HEK293 (cell line): ENCODE results near the gene CRP.

Experiments
- CTCF ChIA-PET: fragments of 350-600 bp; formaldehyde crosslinking; extraction: SDS; loops from one replicate; lab custom pipeline; 2021; ENCODE audit warnings: antibody characterized with exemption; lab: Yijun Ruan, JAX
- POLR2A ChIA-PET: fragments of 300-600 bp; formaldehyde crosslinking; extraction: SDS; loops from one replicate; lab custom pipeline; 2020; ENCODE audit warnings: antibody characterized with exemption, inconsistent platforms; lab: Yijun Ruan, JAX
- H3K27ac ChIP-seq: fragments of 200-500 bp; sonication (Bioruptor generic); 2 replicates; pipeline ENCODE4 v1.5.1; 2014; ENCODE audit warnings: low read depth, low read length, control low read depth, inconsistent platforms; ENCODE audit errors: extremely low read depth
- H3K36me3 ChIP-seq, 2 experiments: fragments of 200-500 bp in 1 of 2; sonication (Bioruptor generic) in 1 of 2; 1 replicate in 1 of 2; 2 replicates in 1 of 2; pipeline ENCODE4 v1.5.1; 2014 to 2017; ENCODE audit warnings: inconsistent platforms in 2 of 2, low read length in 2 of 2; ENCODE audit not compliant: control insufficient read depth in 2 of 2, insufficient read depth in 1 of 2
- H3K4me1 ChIP-seq: fragments of 200-500 bp; sonication (Bioruptor generic); 2 replicates; pipeline ENCODE4 v1.5.1; 2014; ENCODE audit warnings: mild to moderate bottlenecking, low read length, inconsistent platforms; ENCODE audit not compliant: control insufficient read depth, insufficient read depth
- H3K4me3 ChIP-seq: 2 replicates; pipeline ENCODE4 v1.5.1; 2011; ENCODE audit warnings: low read depth, mild to moderate bottlenecking, control low read depth, low read length, moderate library complexity
- H3K9me3 ChIP-seq: fragments of 200-500 bp; sonication (Bioruptor generic); 2 replicates; pipeline ENCODE4 v1.5.1; 2014; ENCODE audit warnings: low read depth, low read length, inconsistent platforms; ENCODE audit not compliant: control insufficient read depth, insufficient read depth
- GLIS1 ChIP-seq: fragments of 450-650 bp; formaldehyde crosslinking; IDR thresholded peaks from 2 replicates; pipeline ENCODE4 v1.5.1; 2016; ENCODE audit warnings: missing biosample characterization, missing genetic modification characterization
- OSR2 ChIP-seq: fragments of 450-650 bp; formaldehyde crosslinking; IDR thresholded peaks from 2 replicates; pipeline ENCODE4 v1.5.1; 2016; ENCODE audit warnings: missing biosample characterization, missing genetic modification characterization
- SALL2 ChIP-seq: fragments of 450-650 bp; formaldehyde crosslinking; IDR thresholded peaks from 2 replicates; pipeline ENCODE4 v1.5.0; 2017; ENCODE audit warnings: missing biosample characterization, mild to moderate bottlenecking, missing genetic modification characterization, borderline replicate concordance
- YY1 ChIP-seq: fragments of 450-650 bp; formaldehyde crosslinking; IDR thresholded peaks from 2 replicates; pipeline ENCODE4 v1.5.1; 2018; ENCODE audit warnings: missing biosample characterization, missing genetic modification characterization
- ZNF121 ChIP-seq: fragments of 450-650 bp; formaldehyde crosslinking; IDR thresholded peaks from 2 replicates; pipeline ENCODE4 v1.5.1; 2016; ENCODE audit warnings: missing biosample characterization, missing genetic modification characterization
- ZNF239 ChIP-seq: fragments of 450-650 bp; formaldehyde crosslinking; IDR thresholded peaks from 2 replicates; pipeline ENCODE4 v1.5.1; 2016; ENCODE audit warnings: missing biosample characterization, missing genetic modification characterization
- ZNF433 ChIP-seq: fragments of 450-650 bp; formaldehyde crosslinking; IDR thresholded peaks from 2 replicates; pipeline ENCODE4 v1.5.1; 2016; ENCODE audit warnings: missing biosample characterization, missing genetic modification characterization, low read depth
- ZNF501 ChIP-seq: fragments of 450-650 bp; formaldehyde crosslinking; IDR thresholded peaks from 2 replicates; pipeline ENCODE4 v1.5.1; 2016; ENCODE audit warnings: missing biosample characterization, missing genetic modification characterization
- ZNF529 ChIP-seq: fragments of 450-650 bp; formaldehyde crosslinking; IDR thresholded peaks from 2 replicates; pipeline ENCODE4 v1.5.1; 2017; ENCODE audit warnings: missing genetic modification characterization, missing biosample characterization; ENCODE audit not compliant: insufficient replicate concordance
- ZNF624 ChIP-seq: fragments of 450-650 bp; formaldehyde crosslinking; IDR thresholded peaks from 2 replicates; pipeline ENCODE4 v1.5.1; 2017; ENCODE audit warnings: missing biosample characterization, missing genetic modification characterization
- ZNF768 ChIP-seq: fragments of 450-650 bp; formaldehyde crosslinking; IDR thresholded peaks from 2 replicates; pipeline ENCODE4 v1.5.1; 2018; ENCODE audit warnings: missing biosample characterization, mild to moderate bottlenecking, missing genetic modification characterization
- ZSCAN30 ChIP-seq: fragments of 450-650 bp; IDR thresholded peaks from 2 replicates; pipeline ENCODE4 v1.5.1; 2018; ENCODE audit warnings: missing biosample characterization, mild to moderate bottlenecking, missing genetic modification characterization, moderate library complexity
- TF ChIP-seq, protein P1 (sequence below): fragments of 450-650 bp; formaldehyde crosslinking; IDR thresholded peaks from 2 replicates; pipeline ENCODE4 v1.5.1; 2016; ENCODE audit warnings: missing biosample characterization, missing genetic modification characterization
- TF ChIP-seq, protein P2 (sequence below): fragments of 450-650 bp; formaldehyde crosslinking; IDR thresholded peaks from 2 replicates; pipeline ENCODE4 v1.5.1; 2016; ENCODE audit warnings: missing biosample characterization, missing genetic modification characterization
- TF ChIP-seq, protein P3 (sequence below): fragments of 450-650 bp; formaldehyde crosslinking; IDR thresholded peaks from 2 replicates; pipeline ENCODE4 v1.5.1; 2016; ENCODE audit warnings: missing biosample characterization, missing genetic modification characterization

CRP gene, protein sequence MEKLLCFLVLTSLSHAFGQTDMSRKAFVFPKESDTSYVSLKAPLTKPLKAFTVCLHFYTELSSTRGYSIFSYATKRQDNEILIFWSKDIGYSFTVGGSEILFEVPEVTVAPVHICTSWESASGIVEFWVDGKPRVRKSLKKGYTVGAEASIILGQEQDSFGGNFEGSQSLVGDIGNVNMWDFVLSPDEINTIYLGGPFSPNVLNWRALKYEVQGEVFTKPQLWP

DNA sequence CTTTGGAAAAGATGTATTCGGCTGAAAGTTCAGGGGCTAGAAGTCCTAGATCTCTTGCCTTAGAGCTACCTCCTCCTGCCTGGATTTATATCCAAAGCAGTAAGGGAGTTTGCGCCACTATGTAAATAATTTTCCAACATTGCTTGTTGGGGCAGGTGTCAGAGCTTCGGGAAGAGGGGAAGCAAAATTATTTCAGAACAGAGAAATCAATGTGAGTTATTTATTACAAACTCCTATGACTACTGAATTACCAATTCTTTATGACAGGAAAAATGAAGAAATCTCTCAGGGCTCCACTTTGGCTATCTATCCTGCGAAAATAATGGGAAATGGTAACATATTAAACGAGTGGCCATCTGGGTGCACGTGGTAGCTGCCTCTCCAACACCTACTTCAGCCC, at the start of gene CRP:
CRP (minus strand) TSS at position 61 of the 400 bp plus-strand sequence. CDS start 104 bp downstream, outside the sequence.
- ChIA-PET CTCF (interaction anchor here (0.7 kb wide), 1 partner anchor 8 kb away, joined by 3 read pairs; no protein-coding TSS in a partner anchor), POLR2A (no interaction called here)
- H3K36me3 ChIP-seq = no peaks in the 10 kb centered on the region
- TF ChIP-seq ZNF768 (tag by site-specific recombination) (no peak), OSR2 (tag by site-specific recombination) (no peak), ZNF529 (tag by site-specific recombination) (no peak)
- no peak within 1 kb of the TSS for H3K4me3 ChIP-seq
- no peak within 1 kb of the TSS for H3K27ac ChIP-seq
- no peaks in the 10 kb centered on the region for H3K4me1 ChIP-seq
- no peaks in the 10 kb centered on the region for H3K9me3 ChIP-seq

- ChIA-PET CTCF (interaction anchor here (1.6 kb wide), 1 partner anchor 243 kb away, joined by 4 read pairs; no protein-coding TSS in a partner anchor), POLR2A (no interaction called here)
- Histone ChIP-seq H3K4me3 (no peak overlapping the region), H3K4me1 (no peaks in the 10 kb centered on the region), H3K27ac (no peak overlapping the region), H3K36me3 (no peaks in the 10 kb centered on the region), H3K9me3 (no peaks in the 10 kb centered on the region)
- TF ChIP-seq, protein P1, sequence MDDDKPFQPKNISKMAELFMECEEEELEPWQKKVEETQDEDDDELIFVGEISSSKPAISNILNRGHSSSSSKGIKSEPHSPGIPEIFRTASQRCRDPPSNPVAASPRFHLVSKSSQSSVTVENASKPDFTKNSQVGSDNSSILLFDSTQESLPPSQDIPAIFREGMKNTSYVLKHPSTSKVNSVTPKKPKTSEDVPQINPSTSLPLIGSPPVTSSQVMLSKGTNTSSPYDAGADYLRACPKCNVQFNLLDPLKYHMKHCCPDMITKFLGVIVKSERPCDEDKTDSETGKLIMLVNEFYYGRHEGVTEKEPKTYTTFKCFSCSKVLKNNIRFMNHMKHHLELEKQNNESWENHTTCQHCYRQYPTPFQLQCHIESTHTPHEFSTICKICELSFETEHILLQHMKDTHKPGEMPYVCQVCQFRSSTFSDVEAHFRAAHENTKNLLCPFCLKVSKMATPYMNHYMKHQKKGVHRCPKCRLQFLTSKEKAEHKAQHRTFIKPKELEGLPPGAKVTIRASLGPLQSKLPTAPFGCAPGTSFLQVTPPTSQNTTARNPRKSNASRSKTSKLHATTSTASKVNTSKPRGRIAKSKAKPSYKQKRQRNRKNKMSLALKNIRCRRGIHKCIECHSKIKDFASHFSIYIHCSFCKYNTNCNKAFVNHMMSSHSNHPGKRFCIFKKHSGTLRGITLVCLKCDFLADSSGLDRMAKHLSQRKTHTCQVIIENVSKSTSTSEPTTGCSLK (tag by site-specific recombination) = no peak
- TF ChIP-seq ZNF624 (tag by site-specific recombination) (no peak), YY1 (no peak), ZNF501 (tag by site-specific recombination) (no peak), SALL2 (tag by site-specific recombination) (no peak), ZSCAN30 (no peak), ZNF239 (tag by site-specific recombination) (no peak), ZNF433 (tag by site-specific recombination) (no peak), GLIS1 (tag by site-specific recombination) (no peak), ZNF121 (tag by site-specific recombination) (no peak)
- TF ChIP-seq, protein P2, sequence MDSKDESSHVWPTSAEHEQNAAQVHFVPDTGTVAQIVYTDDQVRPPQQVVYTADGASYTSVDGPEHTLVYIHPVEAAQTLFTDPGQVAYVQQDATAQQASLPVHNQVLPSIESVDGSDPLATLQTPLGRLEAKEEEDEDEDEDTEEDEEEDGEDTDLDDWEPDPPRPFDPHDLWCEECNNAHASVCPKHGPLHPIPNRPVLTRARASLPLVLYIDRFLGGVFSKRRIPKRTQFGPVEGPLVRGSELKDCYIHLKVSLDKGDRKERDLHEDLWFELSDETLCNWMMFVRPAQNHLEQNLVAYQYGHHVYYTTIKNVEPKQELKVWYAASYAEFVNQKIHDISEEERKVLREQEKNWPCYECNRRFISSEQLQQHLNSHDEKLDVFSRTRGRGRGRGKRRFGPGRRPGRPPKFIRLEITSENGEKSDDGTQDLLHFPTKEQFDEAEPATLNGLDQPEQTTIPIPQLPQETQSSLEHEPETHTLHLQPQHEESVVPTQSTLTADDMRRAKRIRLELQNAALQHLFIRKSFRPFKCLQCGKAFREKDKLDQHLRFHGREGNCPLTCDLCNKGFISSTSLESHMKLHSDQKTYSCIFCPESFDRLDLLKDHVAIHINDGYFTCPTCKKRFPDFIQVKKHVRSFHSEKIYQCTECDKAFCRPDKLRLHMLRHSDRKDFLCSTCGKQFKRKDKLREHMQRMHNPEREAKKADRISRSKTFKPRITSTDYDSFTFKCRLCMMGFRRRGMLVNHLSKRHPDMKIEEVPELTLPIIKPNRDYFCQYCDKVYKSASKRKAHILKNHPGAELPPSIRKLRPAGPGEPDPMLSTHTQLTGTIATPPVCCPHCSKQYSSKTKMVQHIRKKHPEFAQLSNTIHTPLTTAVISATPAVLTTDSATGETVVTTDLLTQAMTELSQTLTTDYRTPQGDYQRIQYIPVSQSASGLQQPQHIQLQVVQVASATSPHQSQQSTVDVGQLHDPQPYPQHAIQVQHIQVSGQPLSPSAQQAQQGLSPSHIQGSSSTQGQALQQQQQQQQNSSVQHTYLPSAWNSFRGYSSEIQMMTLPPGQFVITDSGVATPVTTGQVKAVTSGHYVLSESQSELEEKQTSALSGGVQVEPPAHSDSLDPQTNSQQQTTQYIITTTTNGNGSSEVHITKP (tag by site-specific recombination) = no peak
- TF ChIP-seq, protein P3, sequence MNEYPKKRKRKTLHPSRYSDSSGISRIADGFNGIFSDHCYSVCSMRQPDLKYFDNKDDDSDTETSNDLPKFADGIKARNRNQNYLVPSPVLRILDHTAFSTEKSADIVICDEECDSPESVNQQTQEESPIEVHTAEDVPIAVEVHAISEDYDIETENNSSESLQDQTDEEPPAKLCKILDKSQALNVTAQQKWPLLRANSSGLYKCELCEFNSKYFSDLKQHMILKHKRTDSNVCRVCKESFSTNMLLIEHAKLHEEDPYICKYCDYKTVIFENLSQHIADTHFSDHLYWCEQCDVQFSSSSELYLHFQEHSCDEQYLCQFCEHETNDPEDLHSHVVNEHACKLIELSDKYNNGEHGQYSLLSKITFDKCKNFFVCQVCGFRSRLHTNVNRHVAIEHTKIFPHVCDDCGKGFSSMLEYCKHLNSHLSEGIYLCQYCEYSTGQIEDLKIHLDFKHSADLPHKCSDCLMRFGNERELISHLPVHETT = no peak
These were observed 49.3 kb upstream of the CRP start for GRCh38 chr1:159763686-159764085.
